MG63 (cell line): ENCODE measurements around the gene PPFIBP2. TPM values are rescaled to one million over a fixed set of nuclear protein-coding genes. Genes with fewer than 3 reads are reported as not detected.
A peak's percentile ranks its signal among the peaks of the same experiment; 100 is the strongest.

ENCODE experiments used
- DNase-seq: peaks from one replicate; pipeline ENCODE4 v3.0.0-alpha.2; 2020
- H3K27me3 ChIP-seq: fragments of 250-450 bp; sonication (Bioruptor Pico); 2 replicates; pipeline ENCODE4 v1.5.1; 2020; ENCODE audit warnings: mild to moderate bottlenecking, moderate library complexity
- H3K36me3 ChIP-seq: fragments of 250-450 bp; sonication (Bioruptor Pico); 2 replicates; pipeline ENCODE4 v1.5.1; 2020; ENCODE audit warnings: mild to moderate bottlenecking, moderate library complexity
- H3K4me3 ChIP-seq: fragments of 250-450 bp; sonication (Bioruptor Pico); 2 replicates; pipeline ENCODE4 v1.5.1; 2020; ENCODE audit warnings: mild to moderate bottlenecking, moderate library complexity
- H3K9me3 ChIP-seq: fragments of 250-450 bp; sonication (Bioruptor Pico); 2 replicates; pipeline ENCODE4 v1.5.1; 2020; ENCODE audit warnings: mild to moderate bottlenecking, moderate library complexity
- total RNA-seq: library from RNA; depleted of rRNA; stranded (reverse); fragments of >200 nt; shearing (Covaris generic); gene quantifications from 2 replicates; pipeline ENCODE4 v1.2.3, GENCODE V29; 2014; ENCODE audit warnings: low replicate concordance

The PPFIBP2 gene
- total RNA-seq, 1 experiment from 2014 or later = 12.3 TPM

GRCh38 chr11:7665473-7666291, 151.9 kb downstream of the PPFIBP2 start:
- Histone ChIP-seq H3K27me3 (no peaks in the 10 kb centered on the region), H3K9me3 (no peaks in the 10 kb centered on the region), H3K36me3 (no peaks in the 10 kb centered on the region), H3K4me3 (no peak overlapping the region)
- peak; percentile 38 for DNase-seq

- Histone ChIP-seq H3K9me3 (no peaks in the 10 kb centered on the region), H3K4me3 (no peak overlapping the region), H3K27me3 (no peaks in the 10 kb centered on the region), H3K36me3 (no peaks in the 10 kb centered on the region)
- DNase-seq = no peak
Observed at GRCh38 chr11:7666292-7666866, 152.6 kb downstream of the PPFIBP2 start.

- Histone ChIP-seq H3K4me3 (no peak overlapping the region), H3K27me3 (no peaks in the 10 kb centered on the region), H3K36me3 (no peaks in the 10 kb centered on the region), H3K9me3 (no peaks in the 10 kb centered on the region)
- no peak for DNase-seq
Observed at GRCh38 chr11:7667460-7667859, 153.7 kb downstream of the PPFIBP2 start.

- no peak for DNase-seq
- Histone ChIP-seq H3K27me3 (no peaks in the 10 kb centered on the region), H3K36me3 (no peaks in the 10 kb centered on the region), H3K4me3 (no peak overlapping the region), H3K9me3 (no peaks in the 10 kb centered on the region)
Observed at GRCh38 chr11:7668464-7668863, 154.7 kb downstream of the PPFIBP2 start.

GRCh38 chr11:7668911-7669310, 155.1 kb downstream of the PPFIBP2 start:
- no peak for DNase-seq

GRCh38 chr11:7670641-7671040, 156.8 kb downstream of the PPFIBP2 start:
- Histone ChIP-seq H3K27me3 (no peaks in the 10 kb centered on the region), H3K9me3 (no peaks in the 10 kb centered on the region), H3K36me3 (no peaks in the 10 kb centered on the region), H3K4me3 (no peak overlapping the region)
- no peak for DNase-seq

More at GRCh38 chr11:7668911-7669310, 155.1 kb downstream of the PPFIBP2 start:
- H3K36me3 ChIP-seq = no peaks in the 10 kb centered on the region
- no peak overlapping the region for H3K4me3 ChIP-seq
- no peaks in the 10 kb centered on the region for H3K9me3 ChIP-seq
- H3K27me3 ChIP-seq = no peaks in the 10 kb centered on the region

GRCh38 chr11:7671347-7672215, 157.8 kb downstream of the PPFIBP2 start:
- Histone ChIP-seq H3K4me3 (no peak overlapping the region), H3K27me3 (no peaks in the 10 kb centered on the region), H3K36me3 (no peaks in the 10 kb centered on the region), H3K9me3 (no peaks in the 10 kb centered on the region)
- DNase-seq = no peak

- Histone ChIP-seq H3K9me3 (no peaks in the 10 kb centered on the region), H3K27me3 (no peaks in the 10 kb centered on the region), H3K36me3 (no peaks in the 10 kb centered on the region), H3K4me3 (peak overlapping the region; percentile 54; the same call in 1 of the 2 replicates)
- DNase-seq = no peak
Observed at GRCh38 chr11:7672276-7672959, 158.6 kb downstream of the PPFIBP2 start.

GRCh38 chr11:7672960-7673723, 159.3 kb downstream of the PPFIBP2 start, which contains the start of gene CYB5R2:
CYB5R2 (minus strand) TSS chr11:7673500; CDS start chr11:7672825, 675 bp downstream.
- DNase-seq = peak; percentile 78
- Histone ChIP-seq H3K4me3 (peak within 1 kb of the TSS; percentile 54), H3K27me3 (no peaks in the 10 kb centered on the region)

GRCh38 chr11:7673724-7674434, 160.1 kb downstream of the PPFIBP2 start:
- H3K27me3 ChIP-seq = no peaks in the 10 kb centered on the region
- DNase-seq = no peak
- H3K36me3 ChIP-seq = no peaks in the 10 kb centered on the region
- H3K4me3 ChIP-seq = peak overlapping the region; percentile 54
- no peaks in the 10 kb centered on the region for H3K9me3 ChIP-seq

More at GRCh38 chr11:7672960-7673723, 159.3 kb downstream of the PPFIBP2 start, which contains the start of gene CYB5R2:
- Histone ChIP-seq H3K36me3 (no peaks in the 10 kb centered on the region), H3K9me3 (no peaks in the 10 kb centered on the region)

GRCh38 chr11:7675631-7676030, 161.8 kb downstream of the PPFIBP2 start:
- H3K36me3 ChIP-seq = no peaks in the 10 kb centered on the region
- DNase-seq = no peak

GRCh38 chr11:7677071-7677470, 163.3 kb downstream of the PPFIBP2 start:
- DNase-seq = peak; percentile 37
- Histone ChIP-seq H3K4me3 (no peak overlapping the region), H3K9me3 (no peaks in the 10 kb centered on the region), H3K27me3 (peaks cover under 1% of the 10 kb centered on the region; the same call in 1 of the 2 replicates), H3K36me3 (no peaks in the 10 kb centered on the region)

More at GRCh38 chr11:7675631-7676030, 161.8 kb downstream of the PPFIBP2 start:
- Histone ChIP-seq H3K27me3 (no peaks in the 10 kb centered on the region), H3K9me3 (no peaks in the 10 kb centered on the region), H3K4me3 (no peak overlapping the region)

GRCh38 chr11:7677796-7678201, 164.0 kb downstream of the PPFIBP2 start:
- H3K9me3 ChIP-seq = no peaks in the 10 kb centered on the region
- no peak for DNase-seq

GRCh38 chr11:7683571-7683970, 169.8 kb downstream of the PPFIBP2 start:
- no peaks in the 10 kb centered on the region for H3K36me3 ChIP-seq
- H3K9me3 ChIP-seq = no peaks in the 10 kb centered on the region
- peaks cover 2% of the 10 kb centered on the region for H3K27me3 ChIP-seq
- H3K4me3 ChIP-seq = no peak overlapping the region
- no peak for DNase-seq

More at GRCh38 chr11:7677796-7678201, 164.0 kb downstream of the PPFIBP2 start:
- no peaks in the 10 kb centered on the region for H3K36me3 ChIP-seq
- peaks cover 2% of the 10 kb centered on the region for H3K27me3 ChIP-seq
- no peak overlapping the region for H3K4me3 ChIP-seq

- Histone ChIP-seq H3K36me3 (no peaks in the 10 kb centered on the region), H3K27me3 (peaks cover 2% of the 10 kb centered on the region; the same call in 1 of the 2 replicates)
- no peak for DNase-seq
Observed at GRCh38 chr11:7686761-7687160, 173.0 kb downstream of the PPFIBP2 start.

More at GRCh38 chr11:7686761-7687160, 173.0 kb downstream of the PPFIBP2 start:
- Histone ChIP-seq H3K4me3 (no peak overlapping the region), H3K9me3 (no peaks in the 10 kb centered on the region)
